ENCODE data around the gene HMX3.

HMX3 gene

DNA sequence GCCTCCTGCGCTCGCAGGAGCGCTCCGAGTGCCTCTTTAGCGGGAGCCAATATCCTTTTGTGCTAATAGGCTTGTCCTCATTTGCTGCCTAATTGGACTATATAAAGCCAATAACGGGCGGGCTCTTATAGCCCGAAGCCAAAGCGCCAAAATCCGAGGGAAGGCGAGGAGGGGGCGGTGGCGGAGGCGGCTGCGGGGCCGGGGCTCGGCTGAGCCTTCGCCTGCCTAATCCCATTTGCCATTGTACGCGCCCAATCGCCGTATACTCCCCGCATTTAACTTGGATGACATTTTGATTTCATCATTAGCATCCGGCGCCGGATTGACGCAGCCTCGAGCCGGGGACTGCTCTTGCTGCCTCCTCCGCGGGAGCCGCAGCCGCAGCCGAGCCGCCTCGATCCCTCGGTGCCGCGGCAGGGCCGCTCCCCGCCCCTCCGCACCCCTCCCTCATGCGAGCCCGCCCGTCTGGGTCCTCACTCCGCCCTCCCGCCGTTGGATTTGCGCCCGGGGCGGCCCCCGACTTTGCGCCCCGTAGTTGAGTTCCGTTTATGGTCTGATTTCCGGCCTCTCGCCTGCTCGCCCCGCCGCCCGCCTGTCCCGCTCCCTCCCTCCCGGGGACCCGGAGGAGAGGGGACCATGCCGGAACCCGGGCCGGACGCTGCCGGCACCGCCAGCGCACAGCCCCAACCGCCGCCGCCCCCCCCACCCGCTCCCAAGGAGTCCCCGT is at the start of gene HMX3:
TSS of gene HMX3 (plus strand) at position 556 of the 727 bp plus-strand sequence. CDS start at position 637, 81 bp downstream.
- no peak for DNase-seq (ENCODE audit: low read depth in 2 of 2)

DNA sequence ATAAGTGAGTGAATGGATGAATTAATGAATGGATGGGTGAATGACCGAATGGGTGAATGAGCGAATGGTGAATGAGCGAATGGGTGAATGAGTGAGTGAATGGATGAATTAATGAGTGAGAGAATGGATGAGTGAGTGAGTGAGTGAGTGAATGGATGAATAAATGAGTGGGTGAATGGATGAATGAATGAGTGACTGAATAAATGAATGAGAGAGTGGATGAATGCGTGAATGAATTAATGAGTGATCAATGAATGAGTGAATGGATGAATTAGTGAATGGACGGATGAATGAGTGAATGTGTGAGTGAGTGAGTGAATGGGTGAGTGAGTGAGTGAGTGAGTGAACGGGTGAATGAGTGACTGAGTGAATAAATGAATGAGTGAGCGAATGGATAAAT is 49.5 kb upstream of the HMX3 start:
- no peak for DNase-seq (ENCODE audit: low read depth in 2 of 2)

DNA sequence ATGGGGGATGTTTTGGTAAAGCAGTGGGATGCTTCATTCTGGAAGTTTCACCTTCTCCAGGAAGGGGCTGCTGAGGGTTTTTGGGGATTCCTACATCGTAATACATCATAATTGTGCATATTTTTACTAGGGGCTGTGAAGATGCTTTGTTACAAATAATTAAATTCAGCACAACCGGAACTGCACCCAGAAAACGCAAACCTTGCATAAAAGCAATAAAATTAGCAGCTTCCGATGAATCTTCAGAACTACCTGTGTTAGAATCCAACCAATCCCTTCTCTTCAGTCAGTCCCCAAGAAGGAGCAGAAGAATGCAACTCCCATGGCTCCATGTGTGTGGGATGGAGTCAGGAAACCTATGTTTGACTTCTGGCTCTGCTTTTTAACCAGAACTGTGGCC is 48.4 kb upstream of the HMX3 start:
- no peak for DNase-seq (ENCODE audit: low read depth in 2 of 2)

DNA sequence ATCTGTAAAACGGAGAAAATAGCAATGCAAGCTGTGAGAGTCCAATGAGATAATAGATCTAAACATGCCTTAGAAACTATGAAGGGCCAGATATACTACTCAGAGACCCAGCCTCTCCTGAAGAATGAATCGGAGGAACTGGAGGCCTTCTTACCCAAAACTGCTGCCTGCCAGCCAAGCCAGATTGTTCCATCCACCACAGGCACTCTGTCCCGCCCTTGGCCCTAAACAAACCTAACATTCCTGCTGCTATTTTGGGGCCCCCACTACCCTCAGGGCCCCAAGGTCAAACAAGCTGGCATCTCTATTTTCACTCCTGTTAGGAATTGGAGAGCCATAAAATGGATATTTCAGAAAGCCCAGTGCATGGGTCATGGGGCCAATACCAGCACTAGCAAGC is 48.0 kb upstream of the HMX3 start:
- no peak for DNase-seq (ENCODE audit: low read depth in 2 of 2)

DNA sequence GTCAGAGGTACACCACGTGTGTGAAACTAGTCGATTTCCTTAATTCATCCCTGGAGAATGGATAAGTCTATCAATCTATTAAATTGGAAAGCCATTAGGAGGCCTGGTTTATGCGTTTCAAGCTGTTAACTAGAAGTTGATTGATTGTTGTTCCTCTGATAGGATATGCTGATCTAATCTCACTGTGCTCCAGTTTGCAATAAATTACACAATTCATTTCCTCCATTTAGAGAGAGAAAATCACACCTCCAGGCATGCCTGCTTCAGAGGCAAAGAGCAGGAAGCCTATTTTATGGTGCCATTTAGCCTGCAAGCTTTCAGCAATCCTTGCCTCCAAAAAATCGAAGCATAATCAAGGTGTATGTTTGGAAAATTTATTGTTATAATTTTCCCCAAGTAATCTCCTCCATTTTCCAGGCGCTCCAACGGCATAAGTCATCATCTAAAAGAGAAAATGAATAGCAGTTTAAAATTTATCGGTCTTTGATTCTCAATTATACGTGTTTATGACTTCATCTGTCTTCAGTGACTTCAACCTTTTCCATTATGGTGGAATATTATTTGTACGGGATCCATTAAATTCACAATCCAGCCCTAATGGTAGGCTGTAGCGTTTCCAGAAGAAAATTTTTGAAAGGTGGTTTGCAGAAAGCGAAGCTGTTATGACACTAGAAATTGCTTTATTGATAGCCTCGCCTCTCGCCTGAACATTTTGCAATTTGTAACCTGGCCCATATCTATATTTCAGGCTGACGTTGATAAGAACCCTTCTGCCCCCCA is 42.9 kb upstream of the HMX3 start:
- DNase-seq (ENCODE audit: low read depth in 2 of 2), result no peak

DNA sequence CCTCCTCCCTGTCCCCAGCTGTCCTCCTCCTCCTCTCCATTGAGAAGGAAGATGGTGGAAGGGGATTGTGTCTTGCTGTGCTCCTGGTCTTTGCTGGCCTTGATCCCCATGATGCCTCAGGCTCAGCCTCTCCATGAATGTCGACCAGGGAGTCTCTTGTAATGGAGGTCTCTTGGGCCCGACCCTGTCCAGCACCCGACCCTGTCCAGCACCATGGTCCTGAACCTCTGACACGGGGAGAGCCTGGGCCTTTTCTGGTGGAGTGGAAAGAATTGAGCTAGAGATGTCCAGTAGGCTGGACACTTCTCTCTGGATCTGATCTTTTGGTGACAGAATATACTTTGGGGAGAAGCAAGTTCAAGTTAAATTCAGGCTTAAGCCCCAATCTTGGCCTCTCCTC is 42.3 kb upstream of the HMX3 start:
- DNase-seq (ENCODE audit: low read depth in 2 of 2), result no peak

DNA sequence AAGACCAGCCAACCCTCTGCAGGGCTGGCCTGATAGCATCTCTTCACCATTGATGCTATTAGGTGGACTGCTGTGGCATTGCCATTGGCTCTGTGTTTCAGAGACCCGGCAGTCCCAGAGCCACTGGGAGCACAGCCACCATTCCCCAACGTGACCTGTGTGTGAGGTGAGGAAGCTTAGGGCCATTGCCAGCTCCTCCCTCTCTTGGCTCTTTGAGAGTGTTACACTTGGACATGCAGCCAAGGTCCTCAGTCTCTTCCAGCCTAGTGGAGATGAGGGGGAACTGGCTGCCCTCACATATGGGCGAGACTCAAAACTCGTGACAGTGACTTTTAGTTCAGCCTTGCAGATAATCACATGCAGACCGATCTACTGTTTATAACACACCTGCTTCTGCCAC is 39.3 kb upstream of the HMX3 start:
- DNase-seq (ENCODE audit: low read depth in 2 of 2), result no peak

DNA sequence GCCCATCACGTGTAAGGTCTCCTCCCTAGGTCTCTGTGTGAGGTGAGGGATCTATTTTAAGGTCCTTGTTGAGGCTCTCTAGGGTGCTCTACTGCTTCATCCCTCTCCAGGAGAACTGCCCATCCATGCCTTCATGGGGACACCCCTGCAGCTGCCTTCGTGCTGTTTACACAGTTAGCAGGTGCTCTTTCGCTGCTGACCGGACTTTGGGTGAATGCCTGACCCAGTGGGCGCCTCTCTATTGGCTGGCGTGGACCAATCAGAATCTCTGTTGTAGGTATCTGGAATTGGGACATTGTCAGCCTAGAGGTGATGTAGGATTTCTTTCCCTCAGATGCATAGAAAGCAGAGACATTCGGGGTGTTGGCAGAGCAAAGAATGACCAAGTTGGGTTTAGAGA is 38.7 kb upstream of the HMX3 start:
- no peak for DNase-seq (ENCODE audit: low read depth in 2 of 2)

DNA sequence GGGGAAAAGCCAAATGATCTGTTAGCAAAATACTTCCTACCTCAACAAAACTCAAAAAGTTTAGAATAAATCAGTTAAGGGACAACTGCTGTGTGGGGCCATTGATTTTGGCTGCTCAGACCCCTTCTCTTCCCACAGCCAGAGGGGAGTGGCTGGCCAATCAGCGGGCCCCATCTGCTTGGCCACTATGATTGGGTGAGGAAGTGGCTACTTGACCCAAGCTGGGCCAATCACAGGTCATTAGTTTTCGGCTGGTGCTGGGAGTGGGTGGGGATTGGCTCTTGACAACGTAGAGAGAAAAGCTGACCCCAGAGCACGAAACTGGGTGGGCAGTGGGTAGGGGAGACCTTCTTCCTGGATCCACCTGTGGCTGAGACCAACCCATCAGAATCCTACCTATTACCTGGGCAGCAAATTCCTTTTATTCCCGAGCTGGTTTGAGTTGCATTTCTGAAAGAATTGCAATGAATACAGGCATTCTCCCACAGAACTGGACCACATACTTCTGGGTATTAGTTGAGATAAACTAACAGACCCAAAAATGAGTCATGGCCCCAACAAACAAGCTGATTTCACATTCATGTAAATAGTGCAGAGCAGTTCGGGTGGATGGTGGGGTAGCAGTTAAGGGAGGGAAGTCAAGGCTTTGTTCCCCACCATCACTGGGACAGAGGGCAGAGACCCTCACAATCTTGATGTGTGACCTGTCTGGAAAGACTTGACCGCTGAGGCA is 35.6 kb upstream of the HMX3 start:
- no peak for DNase-seq (ENCODE audit: low read depth in 2 of 2)

DNA sequence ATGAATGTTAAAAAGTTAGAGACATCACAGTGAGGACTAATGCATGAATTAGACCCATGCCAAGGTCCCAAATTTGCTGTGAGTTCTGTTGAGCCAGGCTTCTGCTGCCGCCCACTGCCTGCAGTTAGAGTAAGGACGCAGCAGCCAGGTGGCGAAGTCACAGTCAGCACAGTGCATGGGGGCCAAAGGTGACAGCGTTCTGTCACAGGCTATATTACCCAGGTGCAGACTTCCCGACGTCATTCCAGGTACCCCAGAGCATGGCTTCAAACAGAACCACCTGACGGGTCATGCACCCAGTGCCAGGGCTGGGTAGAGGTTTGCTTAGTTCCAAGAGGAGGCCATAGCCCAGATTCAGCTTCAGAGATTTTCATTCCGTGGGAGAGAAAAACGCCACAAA is 33.9 kb upstream of the HMX3 start:
- no peak for DNase-seq (ENCODE audit: low read depth in 2 of 2)

DNA sequence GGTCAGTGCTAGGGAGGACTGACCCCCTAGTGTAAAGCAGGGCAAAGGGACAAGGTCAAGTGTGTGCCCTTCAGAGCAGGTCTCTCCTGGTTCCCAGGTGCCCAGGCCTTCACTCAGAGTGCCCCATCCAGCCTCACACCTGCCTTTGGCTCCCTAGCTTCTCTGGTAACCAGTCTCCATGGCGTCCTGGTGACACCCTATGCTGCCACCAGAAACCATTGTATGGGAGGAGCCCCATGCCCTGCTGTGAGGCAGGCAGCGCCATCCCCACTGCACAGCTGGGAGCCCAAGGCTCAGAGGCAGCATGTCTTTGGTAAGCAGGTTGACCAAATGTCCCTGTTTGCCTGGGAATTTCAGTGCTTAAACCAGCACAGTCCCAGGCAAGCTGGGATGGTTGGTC is 33.1 kb upstream of the HMX3 start:
- DNase-seq (ENCODE audit: low read depth in 2 of 2), result no peak

DNA sequence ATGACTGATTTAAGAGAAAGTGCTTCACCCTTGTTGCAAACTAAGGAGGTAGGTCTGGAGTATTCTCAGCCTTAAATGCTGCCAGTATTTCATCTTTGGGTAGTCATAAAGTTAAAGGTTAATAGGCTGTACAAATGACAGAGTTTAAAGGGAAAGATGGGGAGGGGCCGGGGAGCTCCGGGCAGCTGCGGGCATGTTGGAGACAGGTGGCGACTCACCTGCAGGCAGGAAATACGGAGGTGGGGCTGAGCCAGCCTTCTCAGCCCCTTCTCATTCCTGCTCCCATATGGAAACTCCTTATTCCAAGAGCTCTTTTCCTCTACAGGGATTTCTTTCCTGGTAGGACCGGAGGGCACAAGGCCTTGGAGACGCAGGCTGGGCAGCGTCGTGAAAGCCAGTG is 31.8 kb upstream of the HMX3 start:
- no peak for DNase-seq (ENCODE audit: low read depth in 2 of 2)

DNA sequence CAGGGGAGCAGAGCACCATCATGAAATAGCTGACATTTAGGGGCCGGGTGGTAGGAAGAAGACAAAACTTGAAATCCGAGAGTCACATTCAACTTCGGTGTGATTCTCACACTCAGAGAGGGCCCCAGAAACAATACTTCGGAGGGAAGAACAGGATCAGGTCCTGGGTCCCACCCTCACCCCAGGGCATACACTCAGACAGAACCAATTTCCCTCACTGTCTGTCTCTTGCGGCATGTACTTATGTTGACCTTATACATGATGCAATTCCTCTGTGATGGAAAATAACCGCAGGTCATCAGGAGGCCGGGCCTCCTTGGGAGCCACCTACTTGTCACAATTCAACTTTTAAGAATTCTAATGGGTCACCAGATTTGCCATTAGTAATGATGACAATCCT is 26.3 kb upstream of the HMX3 start:
- no peak for DNase-seq (ENCODE audit: low read depth in 2 of 2)

DNA sequence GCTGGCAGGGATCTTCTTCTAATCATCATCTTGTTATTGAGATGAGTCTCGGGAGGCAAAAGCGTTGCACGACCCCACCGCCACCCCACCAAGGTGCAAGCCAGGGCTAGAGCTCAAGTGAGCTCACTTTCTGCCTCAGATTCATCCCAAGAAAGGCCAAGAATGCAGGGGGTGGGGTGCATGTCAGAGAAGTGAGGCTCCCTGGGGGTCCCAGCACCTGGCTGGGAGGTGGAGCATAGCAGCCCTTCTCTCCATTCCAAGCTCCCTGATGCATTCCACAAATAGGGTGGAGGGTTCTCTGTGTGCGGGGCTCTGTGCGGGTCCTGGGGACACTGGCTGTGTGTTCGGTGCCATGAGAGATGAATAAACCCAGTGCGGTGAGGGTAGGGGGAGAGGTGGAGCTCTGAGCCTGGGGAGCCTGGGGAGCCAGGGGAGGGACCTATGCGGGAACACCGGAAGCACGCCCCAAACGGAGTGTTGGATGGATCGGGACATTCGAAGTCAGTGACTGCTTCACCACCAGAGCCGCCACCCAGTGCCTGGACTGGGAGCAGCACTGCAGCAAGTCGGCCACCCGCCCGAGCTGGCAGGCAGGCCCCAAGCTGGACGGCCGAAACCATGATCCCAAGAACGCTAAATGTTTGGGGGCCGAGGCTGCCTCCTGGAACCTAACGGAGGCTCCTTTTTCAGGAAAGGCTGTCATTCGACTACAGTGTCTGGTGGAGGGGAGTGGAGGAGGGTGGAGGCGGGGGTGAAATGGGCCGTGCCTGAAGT is 17.9 kb upstream of the HMX3 start:
- DNase-seq (ENCODE audit: low read depth in 2 of 2), result no peak

DNA sequence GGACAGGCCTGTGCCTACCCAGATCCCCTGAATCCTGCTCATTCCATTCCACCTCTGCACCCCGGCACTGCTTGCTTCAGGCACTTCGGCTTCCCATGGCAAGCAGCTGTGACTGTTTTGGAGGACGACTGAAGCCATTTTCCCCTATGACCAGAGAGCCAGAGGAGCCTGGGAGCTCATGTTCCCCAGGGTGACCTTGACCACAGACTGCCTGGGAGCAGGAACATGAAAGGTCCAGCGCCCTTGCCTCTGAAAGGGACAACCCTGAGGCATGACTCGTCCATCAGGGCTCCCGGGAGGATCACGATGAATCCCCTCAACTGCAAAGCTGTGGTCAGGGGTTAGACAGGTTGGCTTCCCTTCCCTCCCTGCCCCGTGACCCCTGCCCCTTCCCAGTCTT is 16.7 kb upstream of the HMX3 start:
- no peak for DNase-seq (ENCODE audit: low read depth in 2 of 2)

DNA sequence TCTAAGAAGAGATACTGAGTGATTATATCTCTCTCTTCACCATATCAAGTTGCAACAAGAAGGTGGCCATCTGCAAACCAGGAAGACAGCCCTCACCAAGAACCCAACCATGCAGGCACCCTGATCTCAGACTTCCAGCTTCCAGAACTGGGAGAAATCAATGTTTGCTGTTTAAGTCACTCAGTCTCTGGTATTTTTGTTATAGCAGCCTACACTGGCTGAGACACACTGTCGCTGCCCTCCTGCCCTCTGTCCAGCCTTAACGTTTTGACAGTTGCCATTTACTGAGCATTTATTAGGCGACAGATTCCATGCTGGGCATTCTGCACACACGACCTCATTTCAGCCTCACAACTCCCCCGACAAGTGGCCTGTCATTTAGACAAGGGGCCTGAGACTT is 9.5 kb upstream of the HMX3 start:
- DNase-seq (ENCODE audit: low read depth in 2 of 2), result no peak

DNA sequence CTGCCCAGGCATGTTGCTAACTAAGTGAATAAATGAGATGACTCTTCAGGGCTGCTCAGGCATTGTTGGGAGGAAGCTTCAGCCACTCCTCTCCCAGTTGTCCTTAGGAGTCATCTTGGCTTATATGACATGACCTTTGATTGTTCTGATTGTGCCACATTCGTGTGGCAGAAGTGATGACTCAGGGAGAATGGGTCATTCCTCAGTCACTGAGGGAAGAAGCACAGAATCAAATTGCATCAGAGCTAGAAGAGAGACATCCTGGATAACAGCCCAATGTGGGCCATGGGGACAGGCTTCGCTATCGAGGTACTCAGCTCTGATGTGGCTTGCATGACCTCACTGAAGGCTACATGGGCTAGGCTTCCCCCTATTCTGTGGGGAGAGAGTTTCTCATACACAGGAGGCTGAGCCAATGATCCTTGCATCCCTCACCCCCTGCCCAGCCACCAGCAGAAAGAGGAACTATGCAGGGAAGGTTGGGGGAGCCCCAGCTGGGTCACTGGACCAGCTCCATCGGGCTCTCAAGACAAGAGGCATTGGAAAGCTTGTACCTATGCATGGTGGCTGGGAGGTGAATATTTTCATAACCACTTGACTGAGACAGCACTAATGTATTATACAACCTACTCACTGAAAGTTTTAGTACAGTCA is 6.0 kb upstream of the HMX3 start:
- DNase-seq (ENCODE audit: low read depth in 2 of 2), result no peak

DNA sequence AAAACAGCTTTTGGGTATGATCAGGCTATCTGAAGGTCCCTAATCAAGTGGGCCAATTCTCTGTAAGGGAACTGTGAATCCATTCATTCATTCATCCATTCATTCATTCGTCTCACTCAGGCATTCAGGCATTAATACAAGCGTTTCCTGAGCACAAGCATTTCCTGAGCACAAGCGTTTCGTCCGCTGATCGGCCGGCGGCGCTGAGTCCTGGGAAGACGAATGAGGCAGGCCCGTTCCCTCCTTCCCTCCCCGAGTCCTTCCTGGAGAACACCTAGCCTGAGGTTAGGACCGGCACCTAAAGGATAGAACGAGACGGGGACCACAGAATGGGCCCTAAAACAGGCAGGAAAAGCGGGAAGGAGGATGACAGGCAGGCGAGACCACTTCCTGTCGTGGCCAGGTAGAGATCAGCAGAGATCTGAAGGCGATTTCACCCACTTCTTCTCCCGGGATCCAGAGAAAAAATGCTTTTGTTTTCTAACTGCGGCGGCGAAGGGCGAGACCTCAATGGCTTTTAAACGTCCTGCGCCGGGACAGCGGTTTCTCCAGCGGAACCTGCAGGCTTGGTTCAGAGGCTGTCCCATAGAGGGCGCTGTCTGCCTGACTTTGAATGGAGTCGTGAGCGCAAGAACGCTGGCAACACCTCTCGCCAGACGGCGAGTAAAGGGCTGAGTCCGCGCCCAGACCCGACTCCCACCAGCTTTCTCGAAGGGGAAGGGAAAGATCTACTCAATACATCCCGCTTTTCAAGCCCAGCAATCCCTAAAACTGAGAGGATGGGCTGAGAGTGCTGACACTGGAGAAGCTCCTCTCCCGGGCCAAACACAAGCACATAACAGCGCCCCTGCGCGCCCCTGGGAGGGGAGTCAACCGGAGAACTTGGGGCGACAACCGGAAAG is 2.9 kb upstream of the HMX3 start:
- DNase-seq (ENCODE audit: low read depth in 2 of 2), result peak; percentile 45 to 50

DNA sequence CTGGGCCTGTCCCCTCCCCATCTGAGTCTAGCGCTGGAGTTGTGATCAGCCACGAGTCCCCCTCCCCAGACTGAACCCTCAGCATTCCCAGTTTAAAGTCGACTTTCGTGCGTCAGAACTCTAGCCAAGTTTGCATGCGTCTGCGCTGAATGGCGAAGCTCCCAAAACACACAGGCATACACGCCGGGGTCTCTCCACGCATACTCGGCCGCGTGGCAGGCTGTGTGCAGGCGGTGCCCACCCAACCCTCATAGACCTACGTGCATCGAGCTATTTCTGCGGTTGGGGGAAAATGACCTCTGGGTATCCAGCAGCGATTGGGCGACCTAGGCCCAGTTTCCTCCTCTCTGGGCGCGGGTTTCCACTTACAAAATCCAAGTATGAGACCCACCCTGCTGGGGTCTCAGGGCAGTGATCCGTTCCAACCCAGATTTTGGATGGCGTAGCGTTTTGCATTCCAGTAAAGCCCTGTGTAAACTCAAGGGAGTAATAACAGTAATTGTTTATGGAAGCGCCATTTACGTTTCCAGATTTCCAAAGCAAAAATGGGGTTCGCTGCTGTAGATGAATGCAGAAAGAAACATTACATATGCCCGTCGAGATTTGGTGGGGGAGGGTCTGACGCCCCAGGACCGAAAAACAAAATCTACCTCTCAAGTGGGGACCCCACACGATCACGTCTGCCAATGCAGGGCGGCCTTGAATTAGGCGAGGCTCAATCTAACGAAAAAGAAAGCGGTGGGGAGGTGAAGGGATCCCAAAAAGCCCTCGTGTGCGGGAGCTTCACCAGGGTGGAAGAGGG is 2.0 kb upstream of the HMX3 start:
- DNase-seq (ENCODE audit: low read depth in 2 of 2), result no peak

Data from fibroblast of skin of left quadriceps (primary cell).